ENCODE results near the gene FANCD2.
"Not testable (repeated sequence)": the region's sequence is repeated elsewhere in the genome, so short reads cannot be mapped to it uniquely, and the experiment has no call there.

Gene FANCD2

DNA sequence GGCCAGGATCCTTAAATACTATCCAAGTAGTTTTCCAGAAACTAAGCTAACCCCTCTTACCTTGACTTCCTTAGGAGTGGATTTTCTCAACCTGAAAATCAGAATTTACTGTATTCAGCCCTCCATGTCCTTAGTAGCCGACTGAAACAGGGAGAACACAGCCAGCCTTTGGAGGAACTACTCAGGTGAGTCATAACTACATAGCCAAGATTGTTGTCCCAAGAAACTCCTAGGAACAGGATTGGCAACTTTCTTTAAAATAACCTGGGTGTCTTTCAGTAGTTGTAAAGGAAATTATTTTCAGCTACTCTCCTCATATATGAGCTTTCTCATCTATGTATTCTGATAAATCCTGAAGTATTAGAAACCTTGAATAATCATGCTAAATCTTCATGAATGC lies 59.5 kb downstream of the FANCD2 start:
- DNase-seq (ENCODE audit: insufficient read length) (no peak), FAIRE-seq (no peak)
- no peak for TF ChIP-seq POLR2A (IDR thresholded peaks at IDR 0.05; ENCODE audit: low read depth, low read length)
- no peak for TF ChIP-seq POLR2AphosphoS5 (IDR thresholded peaks at IDR 0.05; ENCODE audit: low read depth, low read length)
- no peak for TF ChIP-seq TAF1 (IDR thresholded peaks at IDR 0.05; ENCODE audit: borderline replicate concordance, low read depth, low read length)

DNA sequence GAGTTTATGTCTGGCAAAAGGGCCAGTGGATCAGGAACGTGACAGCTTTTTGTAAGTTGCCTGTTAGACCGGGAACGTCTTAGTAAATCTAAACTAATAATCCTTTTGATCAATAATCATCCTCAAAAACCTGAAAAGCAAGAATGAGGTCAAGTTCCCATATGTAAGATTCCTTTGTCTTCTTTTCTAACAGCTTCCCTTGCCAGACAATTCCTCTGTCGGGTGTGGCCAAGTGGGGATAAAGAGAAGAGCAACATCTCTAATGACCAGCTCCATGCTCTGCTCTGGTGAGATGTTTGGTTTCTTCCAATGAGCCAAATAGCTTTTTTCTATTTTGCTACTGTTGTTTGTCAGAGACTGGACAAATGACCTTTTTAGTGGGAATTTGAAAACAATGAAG lies 62.0 kb downstream of the FANCD2 start:
- FAIRE-seq, result no peak
- no peak for TF ChIP-seq TAF1 (IDR thresholded peaks at IDR 0.05; ENCODE audit: borderline replicate concordance, low read depth, low read length)
- TF ChIP-seq POLR2A (IDR thresholded peaks at IDR 0.05; ENCODE audit: low read depth, low read length), result no peak
- TF ChIP-seq POLR2AphosphoS5 (IDR thresholded peaks at IDR 0.05; ENCODE audit: low read depth, low read length), result no peak

GRCh38 chr3:10090179-10090578 lies 63.9 kb downstream of the FANCD2 start:
- FAIRE-seq, result no peak
- DNase-seq (ENCODE audit: insufficient read length), result no peak
- TF ChIP-seq POLR2AphosphoS5 (IDR thresholded peaks at IDR 0.05; ENCODE audit: low read depth, low read length), result no peak

More for the DNA sequence above, 62.0 kb downstream of the FANCD2 start:
- DNase-seq (ENCODE audit: insufficient read length), result no peak

DNA sequence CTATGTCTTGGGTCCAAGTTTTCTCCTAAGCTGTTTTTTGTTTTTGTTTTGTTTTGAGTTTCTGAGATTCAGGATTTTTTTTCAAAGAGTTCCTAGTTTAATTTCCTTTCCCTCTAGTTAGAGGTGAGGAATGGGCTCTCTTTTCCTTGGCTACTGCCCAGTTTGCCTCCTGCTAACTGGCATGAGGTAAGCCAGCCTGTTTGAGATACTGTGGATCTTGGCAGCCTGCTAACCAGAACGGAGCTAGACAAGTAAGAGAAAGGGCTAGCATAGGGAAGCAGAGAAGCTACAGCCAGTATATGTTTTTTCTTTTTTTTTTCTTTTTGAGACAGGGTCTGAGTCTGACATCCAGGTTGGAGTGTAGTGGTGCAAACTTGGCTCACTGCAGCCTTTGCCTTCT lies 64.5 kb downstream of the FANCD2 start:
- not testable (repeated sequence) for DNase-seq (ENCODE audit: insufficient read length); FAIRE-seq

DNA sequence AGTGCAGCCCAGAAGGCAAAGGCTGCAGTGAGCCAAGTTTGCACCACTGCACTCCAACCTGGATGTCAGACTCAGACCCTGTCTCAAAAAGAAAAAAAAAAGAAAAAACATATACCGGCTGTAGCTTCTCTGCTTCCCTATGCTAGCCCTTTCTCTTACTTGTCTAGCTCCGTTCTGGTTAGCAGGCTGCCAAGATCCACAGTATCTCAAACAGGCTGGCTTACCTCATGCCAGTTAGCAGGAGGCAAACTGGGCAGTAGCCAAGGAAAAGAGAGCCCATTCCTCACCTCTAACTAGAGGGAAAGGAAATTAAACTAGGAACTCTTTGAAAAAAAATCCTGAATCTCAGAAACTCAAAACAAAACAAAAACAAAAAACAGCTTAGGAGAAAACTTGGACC lies 65.2 kb downstream of the FANCD2 start:
- not testable (repeated sequence) for FAIRE-seq

DNA sequence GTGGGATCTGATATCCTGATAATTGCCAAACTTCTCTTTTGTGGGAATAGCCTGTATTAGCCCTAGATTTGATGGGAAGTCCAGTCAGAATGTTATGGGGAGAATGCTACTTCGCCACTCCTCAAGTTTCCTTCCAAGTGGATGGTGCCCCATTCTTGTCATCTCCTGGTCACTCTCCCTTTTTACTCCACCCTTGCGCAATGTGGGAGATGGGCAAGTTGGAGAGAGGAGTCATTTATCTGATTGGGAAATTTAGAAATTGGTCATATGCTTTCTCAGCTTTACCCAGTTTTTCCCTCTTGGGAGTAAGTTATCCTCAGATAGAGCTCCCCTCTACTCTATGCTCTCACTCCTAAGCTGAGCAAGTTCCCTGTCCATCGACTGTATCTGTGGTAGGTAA lies 67.4 kb downstream of the FANCD2 start:
- no peak for DNase-seq (ENCODE audit: insufficient read length)
- FAIRE-seq, result no peak
- TF ChIP-seq POLR2AphosphoS5 (IDR thresholded peaks at IDR 0.05; ENCODE audit: low read depth, low read length) (no peak), TAF1 (IDR thresholded peaks at IDR 0.05; ENCODE audit: borderline replicate concordance, low read depth, low read length) (no peak), POLR2A (IDR thresholded peaks at IDR 0.05; ENCODE audit: low read depth, low read length) (no peak)

More for the DNA sequence above, 65.2 kb downstream of the FANCD2 start:
- not testable (repeated sequence) for DNase-seq (ENCODE audit: insufficient read length)

- no peak for DNase-seq (ENCODE audit: insufficient read length)
- no peak for TF ChIP-seq POLR2A (IDR thresholded peaks at IDR 0.05; ENCODE audit: low read depth, low read length)
- no peak for TF ChIP-seq POLR2AphosphoS5 (IDR thresholded peaks at IDR 0.05; ENCODE audit: low read depth, low read length)
- no peak for TF ChIP-seq TAF1 (IDR thresholded peaks at IDR 0.05; ENCODE audit: borderline replicate concordance, low read depth, low read length)
- FAIRE-seq, result no peak
Measured at GRCh38 chr3:10099041-10099440, 72.8 kb downstream of the FANCD2 start.

DNA sequence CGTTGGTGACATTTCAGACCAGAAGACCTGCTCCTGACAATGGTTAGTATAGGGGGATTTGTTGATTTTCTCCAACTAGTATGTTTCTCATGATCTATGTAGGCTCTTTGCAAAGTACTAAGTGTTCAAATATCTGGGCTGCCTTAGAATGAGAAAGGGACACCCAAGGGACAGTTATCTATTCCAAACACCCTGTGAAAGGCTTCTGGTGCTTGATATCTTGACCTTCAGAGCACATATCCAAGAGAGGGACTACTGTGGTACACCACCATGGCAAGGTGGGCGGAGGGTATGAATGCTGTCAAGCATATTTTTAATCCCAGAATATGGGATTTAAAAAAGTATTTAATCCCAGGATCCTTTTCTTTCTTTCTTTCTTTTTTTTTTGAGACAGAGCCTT lies 80.7 kb downstream of the FANCD2 start:
- TF ChIP-seq TAF1 (IDR thresholded peaks at IDR 0.05; ENCODE audit: borderline replicate concordance, low read depth, low read length), result no peak
- no peak for TF ChIP-seq POLR2AphosphoS5 (IDR thresholded peaks at IDR 0.05; ENCODE audit: low read depth, low read length)
- TF ChIP-seq POLR2A (IDR thresholded peaks at IDR 0.05; ENCODE audit: low read depth, low read length), result no peak
- no peak for FAIRE-seq
- DNase-seq (ENCODE audit: insufficient read length), result no peak

DNA sequence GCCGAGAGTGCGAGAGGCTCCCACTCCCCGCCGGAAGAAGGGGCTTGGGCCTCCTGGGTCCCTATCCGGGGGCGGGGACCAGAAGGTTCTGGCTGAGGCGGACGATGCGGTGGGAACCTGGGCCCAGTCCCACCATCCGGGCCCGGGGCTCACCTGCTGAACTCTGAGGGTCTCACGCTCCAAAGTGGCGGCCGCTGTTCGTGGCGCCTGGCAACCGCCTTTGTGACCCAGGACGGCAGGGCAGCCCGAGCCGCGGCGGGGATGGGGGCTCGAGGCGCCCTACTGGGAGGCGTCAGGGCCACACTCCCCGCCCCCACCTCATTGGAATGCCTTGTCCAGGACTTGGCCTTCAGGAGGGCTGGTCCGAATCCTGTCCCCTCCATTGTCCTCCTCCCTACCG lies 81.9 kb downstream of the FANCD2 start, which contains the start of gene FANCD2OS:
Gene FANCD2OS, minus strand, starts transcription at position 165 of the 400 bp plus-strand sequence. CDS start 3,481 bp downstream, outside the sequence.
- DNase-seq (ENCODE audit: insufficient read length), result peak; percentile 12
- no peak for FAIRE-seq
- TF ChIP-seq TAF1 (IDR thresholded peaks at IDR 0.05; ENCODE audit: borderline replicate concordance, low read depth, low read length) (no peak), POLR2A (IDR thresholded peaks at IDR 0.05; ENCODE audit: low read depth, low read length) (no peak), POLR2AphosphoS5 (IDR thresholded peaks at IDR 0.05; ENCODE audit: low read depth, low read length) (no peak)

- peak; percentile 97 for DNase-seq (ENCODE audit: insufficient read length)
- peak; percentile 99 for FAIRE-seq
- TF ChIP-seq TAF1 (IDR thresholded peaks at IDR 0.05; ENCODE audit: borderline replicate concordance, low read depth, low read length), result peak; percentile 87
- TF ChIP-seq POLR2A (IDR thresholded peaks at IDR 0.05; ENCODE audit: low read depth, low read length), result peak; percentile 95
- peak; percentile 96 for TF ChIP-seq POLR2AphosphoS5 (IDR thresholded peaks at IDR 0.05; ENCODE audit: low read depth, low read length)
Measured at GRCh38 chr3:10115326-10116137, 89.3 kb downstream of the FANCD2 start, which contains the start of gene BRK1. Gene BRK1 (plus strand): TSS chr3:10115675. CDS start chr3:10115702, 27 bp downstream.

DNA sequence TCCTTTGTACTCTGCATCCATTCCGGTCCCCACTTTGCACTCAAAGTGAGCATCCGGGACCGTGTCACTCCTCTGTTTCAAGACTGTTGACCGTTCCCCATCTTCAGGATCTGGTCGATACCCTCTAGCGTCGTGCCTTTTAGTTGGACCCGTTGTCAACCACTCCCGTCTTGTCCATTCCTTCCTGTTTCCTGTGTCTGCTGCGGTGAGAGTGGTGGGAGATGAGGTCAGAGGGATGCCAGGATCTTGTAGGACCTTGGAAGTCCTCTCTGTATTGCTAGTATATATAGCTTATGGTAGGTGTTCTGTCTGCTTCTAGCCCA lies 89.9 kb downstream of the FANCD2 start:
- FAIRE-seq (no peak), DNase-seq (ENCODE audit: insufficient read length) (no peak)
- TF ChIP-seq TAF1 (IDR thresholded peaks at IDR 0.05; ENCODE audit: borderline replicate concordance, low read depth, low read length) (no peak), POLR2A (IDR thresholded peaks at IDR 0.05; ENCODE audit: low read depth, low read length) (no peak), POLR2AphosphoS5 (IDR thresholded peaks at IDR 0.05; ENCODE audit: low read depth, low read length) (no peak)

- no peak for FAIRE-seq
- no peak for DNase-seq (ENCODE audit: insufficient read length)
- TF ChIP-seq POLR2A (IDR thresholded peaks at IDR 0.05; ENCODE audit: low read depth, low read length) (no peak), TAF1 (IDR thresholded peaks at IDR 0.05; ENCODE audit: borderline replicate concordance, low read depth, low read length) (no peak), POLR2AphosphoS5 (IDR thresholded peaks at IDR 0.05; ENCODE audit: low read depth, low read length) (no peak)
Measured at GRCh38 chr3:10116928-10117327, 90.7 kb downstream of the FANCD2 start.

GRCh38 chr3:10119376-10119775 lies 93.1 kb downstream of the FANCD2 start:
- FAIRE-seq (no peak), DNase-seq (ENCODE audit: insufficient read length) (no peak)

More at GRCh38 chr3:10119376-10119775, 93.1 kb downstream of the FANCD2 start:
- TF ChIP-seq TAF1 (IDR thresholded peaks at IDR 0.05; ENCODE audit: borderline replicate concordance, low read depth, low read length) (no peak), POLR2AphosphoS5 (IDR thresholded peaks at IDR 0.05; ENCODE audit: low read depth, low read length) (no peak), POLR2A (IDR thresholded peaks at IDR 0.05; ENCODE audit: low read depth, low read length) (no peak)

Measured in GM12892 (cell line).